Peyer's patch (tissue), 4 donors: Measurements from ENCODE around the gene DCAF11.

Experiments
- CTCF ChIP-seq, 6 experiments: fragments of 450-650 bp in 4 of 6; fragments of 200-600 bp in 2 of 6; sonication (generic) in 1 of 6; IDR thresholded peaks; one replicate each; pipeline ENCODE4 v1.5.1; 2017 to 2019; ENCODE audit warnings: antibody characterized with exemption in 6 of 6, mild to moderate bottlenecking in 3 of 6, moderate library complexity in 1 of 6
- POLR2A ChIP-seq, 2 donors: fragments of 450-650 bp; IDR thresholded peaks; one replicate each; pipeline ENCODE4 v1.5.1; 2017; ENCODE audit warnings: antibody characterized with exemption in 2 of 2, mild to moderate bottlenecking in 2 of 2, moderate library complexity in 2 of 2

GRCh38 chr14:24114532-24115421, at the start of gene DCAF11, which contains the start of gene NRL:
- TF ChIP-seq CTCF (IDR thresholded peaks at IDR 0.05) (peak in 1 of 6 experiments; percentile 2), POLR2A (IDR thresholded peaks at IDR 0.05) (peak; percentile 12 to 57)
